Measurements from ENCODE around the gene GLE1. TPM values are rescaled to one million over a fixed set of nuclear protein-coding genes. Genes with fewer than 3 reads are reported as not detected.

GLE1 gene, protein sequence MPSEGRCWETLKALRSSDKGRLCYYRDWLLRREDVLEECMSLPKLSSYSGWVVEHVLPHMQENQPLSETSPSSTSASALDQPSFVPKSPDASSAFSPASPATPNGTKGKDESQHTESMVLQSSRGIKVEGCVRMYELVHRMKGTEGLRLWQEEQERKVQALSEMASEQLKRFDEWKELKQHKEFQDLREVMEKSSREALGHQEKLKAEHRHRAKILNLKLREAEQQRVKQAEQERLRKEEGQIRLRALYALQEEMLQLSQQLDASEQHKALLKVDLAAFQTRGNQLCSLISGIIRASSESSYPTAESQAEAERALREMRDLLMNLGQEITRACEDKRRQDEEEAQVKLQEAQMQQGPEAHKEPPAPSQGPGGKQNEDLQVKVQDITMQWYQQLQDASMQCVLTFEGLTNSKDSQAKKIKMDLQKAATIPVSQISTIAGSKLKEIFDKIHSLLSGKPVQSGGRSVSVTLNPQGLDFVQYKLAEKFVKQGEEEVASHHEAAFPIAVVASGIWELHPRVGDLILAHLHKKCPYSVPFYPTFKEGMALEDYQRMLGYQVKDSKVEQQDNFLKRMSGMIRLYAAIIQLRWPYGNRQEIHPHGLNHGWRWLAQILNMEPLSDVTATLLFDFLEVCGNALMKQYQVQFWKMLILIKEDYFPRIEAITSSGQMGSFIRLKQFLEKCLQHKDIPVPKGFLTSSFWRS
- 10 to 100 TPM; 27.0 to 55.3 (median 28.3) TPM for total RNA-seq

DNA sequence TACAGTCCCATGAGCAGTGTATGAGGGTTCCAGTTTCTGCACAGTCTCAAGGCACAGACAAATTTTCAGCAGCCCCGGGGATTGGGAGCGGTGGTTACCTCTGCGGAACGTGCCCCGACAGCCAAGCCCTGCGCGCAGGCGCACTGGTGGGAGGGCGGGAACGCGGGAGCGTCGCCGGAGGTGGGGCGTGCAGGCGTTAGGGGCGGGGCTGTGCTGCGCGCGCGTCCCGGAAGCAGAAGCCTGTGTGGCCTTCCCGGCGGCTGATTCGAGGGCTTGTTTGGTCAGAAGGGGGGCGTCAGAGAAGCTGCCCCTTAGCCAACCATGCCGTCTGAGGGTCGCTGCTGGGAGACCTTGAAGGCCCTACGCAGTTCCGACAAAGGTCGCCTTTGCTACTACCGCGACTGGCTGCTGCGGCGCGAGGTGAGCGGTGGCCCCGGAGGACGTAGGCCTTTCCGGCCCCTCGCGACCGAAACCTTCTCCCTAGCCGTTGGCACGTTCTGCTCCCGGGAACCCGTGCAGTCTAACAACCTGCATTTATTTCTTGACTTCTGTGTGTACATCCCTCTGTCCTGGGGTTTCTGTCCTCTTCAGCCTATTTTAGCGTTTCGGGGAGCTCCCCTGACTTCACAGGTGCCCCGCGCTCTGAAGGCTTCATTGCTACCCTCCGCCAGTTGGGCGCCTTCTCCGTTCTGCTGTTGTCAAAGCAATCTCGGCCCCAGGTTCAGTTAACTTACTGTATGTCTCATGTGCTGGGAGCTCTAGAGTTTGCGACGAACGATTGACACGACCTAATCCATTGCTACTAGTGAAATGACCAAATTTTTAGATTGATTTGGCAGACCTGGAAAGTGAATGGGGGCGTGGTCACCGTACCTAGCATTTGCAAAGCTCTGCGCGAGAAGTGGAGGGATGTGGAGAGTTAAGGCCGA is at the start of gene GLE1:
Gene GLE1 (plus strand): TSS at position 235 of the 929 bp plus-strand sequence. CDS start 87 bp downstream, at position 322.
- Histone ChIP-seq H3K27ac (peak within 1 kb of the TSS; percentile 79 to 91 (median 86)), H3K27me3 (no peaks in the 10 kb centered on the region), H3K36me3 (peaks cover 0 to 31% (median 0%) of the 10 kb centered on the region in 3 donors), H3K4me1 (peaks cover 0 to 18% (median 6%) of the 10 kb centered on the region in 4 donors), H3K4me3 (peak within 1 kb of the TSS; percentile 70 to 93 (median 81)), H3K9me3 (no peaks in the 10 kb centered on the region)
- TF ChIP-seq POLR2A (IDR thresholded peaks at IDR 0.05) = peak; percentile 77 to 82
- TF ChIP-seq, protein P1, sequence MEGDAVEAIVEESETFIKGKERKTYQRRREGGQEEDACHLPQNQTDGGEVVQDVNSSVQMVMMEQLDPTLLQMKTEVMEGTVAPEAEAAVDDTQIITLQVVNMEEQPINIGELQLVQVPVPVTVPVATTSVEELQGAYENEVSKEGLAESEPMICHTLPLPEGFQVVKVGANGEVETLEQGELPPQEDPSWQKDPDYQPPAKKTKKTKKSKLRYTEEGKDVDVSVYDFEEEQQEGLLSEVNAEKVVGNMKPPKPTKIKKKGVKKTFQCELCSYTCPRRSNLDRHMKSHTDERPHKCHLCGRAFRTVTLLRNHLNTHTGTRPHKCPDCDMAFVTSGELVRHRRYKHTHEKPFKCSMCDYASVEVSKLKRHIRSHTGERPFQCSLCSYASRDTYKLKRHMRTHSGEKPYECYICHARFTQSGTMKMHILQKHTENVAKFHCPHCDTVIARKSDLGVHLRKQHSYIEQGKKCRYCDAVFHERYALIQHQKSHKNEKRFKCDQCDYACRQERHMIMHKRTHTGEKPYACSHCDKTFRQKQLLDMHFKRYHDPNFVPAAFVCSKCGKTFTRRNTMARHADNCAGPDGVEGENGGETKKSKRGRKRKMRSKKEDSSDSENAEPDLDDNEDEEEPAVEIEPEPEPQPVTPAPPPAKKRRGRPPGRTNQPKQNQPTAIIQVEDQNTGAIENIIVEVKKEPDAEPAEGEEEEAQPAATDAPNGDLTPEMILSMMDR (IDR thresholded peaks at IDR 0.05) = no peak
- DNase-seq = peak; percentile 94 to 98 (median 97)

DNA sequence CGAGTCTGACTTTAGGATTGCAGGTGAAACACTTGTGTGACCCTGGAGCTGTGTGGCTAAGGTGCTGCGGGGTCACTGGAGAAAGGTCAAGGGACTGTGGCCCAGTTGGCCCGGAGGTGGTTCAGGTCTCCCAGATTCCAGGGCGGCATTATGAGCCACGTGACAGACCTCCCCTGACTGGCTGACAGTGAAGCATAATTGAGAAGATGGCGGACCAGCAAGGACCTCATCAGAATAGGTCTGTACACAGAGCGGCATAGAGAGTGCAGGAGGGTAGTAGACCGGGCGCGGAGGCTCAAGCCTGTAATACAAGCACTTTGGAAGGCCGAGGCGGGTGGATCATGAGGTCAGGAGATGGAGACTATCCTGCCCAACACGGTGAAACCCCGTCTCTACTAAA is 49.5 kb upstream of the GLE1 start:
- H3K27me3 ChIP-seq = no peaks in the 10 kb centered on the region
- H3K27ac ChIP-seq = no peak overlapping the region
- no peak for DNase-seq
- peaks cover 0 to 7% (median 3%) of the 10 kb centered on the region in 4 donors for H3K4me1 ChIP-seq
- peaks cover 0 to 7% (median 0%) of the 10 kb centered on the region in 3 donors for H3K36me3 ChIP-seq
- no peaks in the 10 kb centered on the region for H3K9me3 ChIP-seq
- H3K4me3 ChIP-seq = no peak overlapping the region
- TF ChIP-seq, protein P1 (IDR thresholded peaks at IDR 0.05) = no peak
- no peak for TF ChIP-seq POLR2A (IDR thresholded peaks at IDR 0.05)

DNA sequence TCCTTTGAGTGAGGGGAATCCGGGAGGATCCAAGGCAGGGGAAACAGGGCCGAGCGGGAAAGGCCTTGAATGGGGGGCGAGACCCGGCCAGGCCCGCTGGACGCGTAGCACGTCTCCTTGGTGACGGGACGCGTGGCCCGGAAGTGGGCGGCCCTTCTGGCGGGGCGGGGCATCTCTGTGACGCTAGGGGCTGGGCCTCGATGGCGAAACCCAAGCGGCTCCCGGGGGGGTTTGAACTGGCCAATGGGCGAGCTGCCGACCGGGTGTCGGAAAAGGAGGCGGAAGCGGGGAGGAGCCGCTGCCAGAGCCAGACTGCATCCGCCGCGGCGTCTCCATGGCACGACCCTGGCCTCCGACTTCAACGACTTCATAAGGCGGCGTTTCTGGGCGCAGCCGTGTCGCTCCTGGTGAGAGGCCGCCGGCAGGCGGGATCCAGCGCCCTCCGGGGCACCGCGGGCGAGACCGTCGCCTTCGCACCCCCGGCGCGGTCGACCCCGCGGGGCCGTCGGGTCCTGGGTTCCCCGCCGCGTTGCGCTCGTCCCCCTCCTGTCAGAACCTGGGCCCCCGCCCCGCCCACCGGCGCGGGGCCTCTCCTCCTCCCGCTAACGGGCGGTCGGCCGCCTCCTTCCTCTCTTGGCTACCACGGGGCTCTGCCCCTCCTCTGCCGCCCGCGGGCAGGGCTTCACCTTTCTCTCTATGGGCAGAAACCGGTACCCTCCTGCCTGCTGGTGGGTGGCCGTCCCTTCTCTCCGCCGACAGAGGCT is 48.5 kb upstream of the GLE1 start, which contains the start of gene ODF2:
Gene ODF2 (plus strand): TSS at position 158 of the 764 bp plus-strand sequence. CDS start 86 bp downstream, at position 244.
- Histone ChIP-seq H3K27ac (peak within 1 kb of the TSS; percentile 78 to 96 (median 84)), H3K4me1 (peaks cover 0 to 7% (median 3%) of the 10 kb centered on the region in 4 donors), H3K27me3 (no peaks in the 10 kb centered on the region), H3K36me3 (peaks cover 0 to 18% (median 0%) of the 10 kb centered on the region in 3 donors), H3K4me3 (peak within 1 kb of the TSS; percentile 64 to 99 (median 86)), H3K9me3 (no peaks in the 10 kb centered on the region)
- DNase-seq = peak; percentile 98 to 99 (median 99)
- peak in 1 of 2 donors; percentile 27 for TF ChIP-seq POLR2A (IDR thresholded peaks at IDR 0.05)
- TF ChIP-seq, protein P1 (IDR thresholded peaks at IDR 0.05) = no peak

DNA sequence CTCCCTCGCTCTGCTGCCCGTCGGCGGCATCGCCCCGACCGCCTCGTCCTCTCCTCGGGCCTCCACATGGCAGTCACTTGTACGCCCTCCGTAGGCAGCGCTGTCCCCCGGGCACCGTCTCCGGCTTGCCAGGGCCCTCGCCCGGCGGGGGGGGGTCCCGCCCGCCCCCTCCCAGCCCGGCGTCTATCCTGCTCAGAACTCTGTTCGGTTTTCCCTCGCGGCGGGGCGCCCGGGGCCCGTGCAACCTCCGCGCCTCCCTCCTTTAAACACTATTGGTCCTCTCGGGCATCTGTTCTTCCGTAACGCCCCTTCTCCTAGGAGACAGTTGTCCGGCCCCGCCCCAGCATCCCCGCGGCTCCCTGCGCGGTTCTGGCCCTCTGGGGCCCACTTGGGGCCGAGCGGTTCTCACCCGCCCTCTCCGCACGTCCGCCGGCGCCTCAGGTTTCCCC is 47.9 kb upstream of the GLE1 start:
- H3K36me3 ChIP-seq = peaks cover 0 to 22% (median 0%) of the 10 kb centered on the region in 3 donors
- no peaks in the 10 kb centered on the region for H3K27me3 ChIP-seq
- peaks cover 0 to 7% (median 3%) of the 10 kb centered on the region in 4 donors for H3K4me1 ChIP-seq
- peak overlapping the region; percentile 64 to 99 (median 86) for H3K4me3 ChIP-seq
- TF ChIP-seq, protein P1 (IDR thresholded peaks at IDR 0.05) = no peak
- no peak for TF ChIP-seq POLR2A (IDR thresholded peaks at IDR 0.05)
- H3K27ac ChIP-seq = peak overlapping the region; percentile 78 to 96 (median 84)
- H3K9me3 ChIP-seq = no peaks in the 10 kb centered on the region
- DNase-seq = peak; percentile 74 to 82 (median 74)

Measured in Peyer's patch (tissue), 4 donors.